DMS114 treated with DMSO at 0.1 percent for 48 hours (cell line): Measurements from ENCODE around the gene ANKRD39.
A peak's percentile ranks its signal among the peaks of the same experiment; 100 is the strongest.
"Not testable (repeated sequence)": the region's sequence is repeated elsewhere in the genome, so short reads cannot be mapped to it uniquely, and the experiment has no call there.

Source experiments
- DNase-seq: peaks from one replicate; lab custom pipeline; 2025; ENCODE audit not compliant: unreplicated experiment; lab: John Stamatoyannopoulos, UW

The ANKRD39 gene

GRCh38 chr2:96857667-96858372 is at the start of gene ANKRD39:
TSS of gene ANKRD39 (minus strand) at chr2:96858016. CDS start at chr2:96857987, 29 bp downstream.
- DNase-seq, result peak; percentile 96

- DNase-seq, result no peak
Measured at GRCh38 chr2:96906729-96907114, 48.9 kb upstream of the ANKRD39 start.

- no peak for DNase-seq
Measured at GRCh38 chr2:96903815-96904214, 46.0 kb upstream of the ANKRD39 start.

- no peak for DNase-seq
Measured at GRCh38 chr2:96903318-96903717, 45.5 kb upstream of the ANKRD39 start.

- DNase-seq, result no peak
Measured at GRCh38 chr2:96900237-96900636, 42.4 kb upstream of the ANKRD39 start.

GRCh38 chr2:96899413-96899741 is 41.6 kb upstream of the ANKRD39 start:
- DNase-seq, result no peak

- DNase-seq, result no peak
Measured at GRCh38 chr2:96898641-96899412, 41.0 kb upstream of the ANKRD39 start.

GRCh38 chr2:96898135-96898505 is 40.3 kb upstream of the ANKRD39 start:
- no peak for DNase-seq

GRCh38 chr2:96897491-96898134 is 39.8 kb upstream of the ANKRD39 start:
- no peak for DNase-seq

GRCh38 chr2:96895746-96896651 is 38.2 kb upstream of the ANKRD39 start:
- no peak for DNase-seq

- no peak for DNase-seq
Measured at GRCh38 chr2:96895032-96895745, 37.4 kb upstream of the ANKRD39 start.

GRCh38 chr2:96894151-96894531 is 36.3 kb upstream of the ANKRD39 start:
- DNase-seq, result no peak

- DNase-seq, result no peak
Measured at GRCh38 chr2:96893289-96894150, 35.7 kb upstream of the ANKRD39 start.

GRCh38 chr2:96891591-96892333 is 33.9 kb upstream of the ANKRD39 start:
- DNase-seq, result no peak

GRCh38 chr2:96890726-96891385 is 33.0 kb upstream of the ANKRD39 start:
- no peak for DNase-seq

- DNase-seq, result no peak
Measured at GRCh38 chr2:96890252-96890651, 32.4 kb upstream of the ANKRD39 start.

GRCh38 chr2:96889502-96889901 is 31.7 kb upstream of the ANKRD39 start:
- DNase-seq, result not testable (repeated sequence)
